Measurements from ENCODE around the gene IRAK3.
"Not testable (repeated sequence)": the region's sequence is repeated elsewhere in the genome, so short reads cannot be mapped to it uniquely, and the experiment has no call there.

DNA sequence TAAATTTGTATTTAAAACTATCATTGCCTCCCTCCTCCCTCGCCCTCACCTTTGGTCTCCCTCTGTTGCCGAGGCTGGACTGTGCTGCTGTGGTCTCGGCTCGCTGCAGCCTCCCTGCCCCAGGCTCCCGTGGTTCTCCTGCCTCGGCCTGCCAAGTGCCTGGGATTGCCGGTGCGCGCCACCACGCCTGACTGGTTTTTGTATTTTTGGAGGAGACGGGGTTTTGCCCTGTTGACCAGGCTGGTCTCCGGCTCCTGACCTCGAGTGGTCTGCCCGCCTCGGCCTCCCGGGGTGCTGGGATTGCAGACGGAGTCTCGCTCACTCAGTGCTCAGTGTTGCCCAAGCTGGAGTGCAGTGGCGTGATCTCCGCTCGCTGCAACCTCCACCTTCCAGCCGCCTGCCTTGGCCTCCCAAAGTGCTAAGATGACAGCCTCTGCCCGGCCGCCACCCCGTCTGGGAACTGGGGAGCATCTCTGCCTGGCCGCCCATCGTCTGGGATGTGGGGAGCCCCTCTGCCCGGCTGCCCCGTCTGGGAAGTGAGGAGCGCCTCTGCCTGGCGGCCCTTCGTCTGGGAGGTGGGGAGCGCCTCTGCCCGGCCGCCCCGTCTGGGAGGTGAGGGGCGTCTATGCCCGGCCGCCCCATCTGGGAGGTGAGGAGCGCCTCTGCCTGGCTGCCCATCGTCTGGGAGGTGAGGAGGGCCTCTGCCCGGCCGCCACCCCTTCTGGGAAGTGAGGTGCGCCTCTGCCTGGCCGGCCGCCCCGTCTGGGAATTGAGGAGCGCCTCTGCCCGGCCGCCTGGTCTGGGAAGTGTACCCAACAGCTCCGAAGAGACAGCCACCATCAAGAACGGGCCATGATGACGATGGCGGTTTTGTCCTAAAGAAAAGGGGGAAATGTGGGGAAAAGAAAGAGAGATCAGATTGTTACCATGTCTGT, 14.4 kb upstream of the IRAK3 start:
- TF ChIP-seq EZH2 (IDR thresholded peaks at IDR 0.05; ENCODE audit: low read depth); CTCF (conservative IDR thresholded peaks at IDR 0.05): not testable (repeated sequence)
